H1 (cell line): ENCODE results near the gene PPARA. TPM values are rescaled to one million over a fixed set of nuclear protein-coding genes. Genes with fewer than 3 reads are reported as not detected.

Experiments
- CTCF ChIA-PET: fragments of 300-600 bp; sonication (Branson Sonifier 250); formaldehyde crosslinking; loops from one replicate; lab custom pipeline; 2021; ENCODE audit not compliant: partially characterized antibody; lab: Charles Lee
- POLR2A ChIA-PET: fragments of 300-600 bp; sonication (Branson Sonifier 250); formaldehyde crosslinking; loops from one replicate; lab custom pipeline; 2021; ENCODE audit warnings: inconsistent platforms; ENCODE audit not compliant: partially characterized antibody; lab: Charles Lee
- DNase-seq, 2 experiments: peaks; one replicate each; pipeline versions ENCODE4 v3.0.0 to v3.0.0-alpha.2; 2010 to 2022; ENCODE audit warnings: low spot score in 2 of 2, low read depth in 1 of 2, mixed read lengths in 1 of 2
- FAIRE-seq: peaks from 2 replicates; lab custom pipeline; 2011; peaks lifted over from hg19 to GRCh38; lab: Jason Lieb, UNC
- H2AFZ ChIP-seq: 2 replicates; pipeline ENCODE4 v1.8.1; 2012; ENCODE audit warnings: low read length, inconsistent platforms
- H2AK5ac ChIP-seq: 2 replicates; pipeline ENCODE4 v1.6.1; 2013; ENCODE audit warnings: low read depth, low read length
- H2BK120ac ChIP-seq: replicated peaks from 2 replicates; pipeline ENCODE3; 2013; ENCODE audit warnings: low read depth, low read length, inconsistent platforms
- H2BK12ac ChIP-seq: 2 replicates; pipeline ENCODE4 v1.6.1; 2013; ENCODE audit warnings: low read depth, low read length
- H2BK15ac ChIP-seq: 2 replicates; pipeline ENCODE4 v1.6.1; 2013; ENCODE audit warnings: low read length
- H2BK20ac ChIP-seq: 2 replicates; pipeline ENCODE4 v1.6.1; 2013; ENCODE audit warnings: low read length
- H2BK5ac ChIP-seq: 2 replicates; pipeline ENCODE4 v1.6.1; 2013; ENCODE audit warnings: low read depth, low read length
- H3K14ac ChIP-seq: 2 replicates; pipeline ENCODE4 v1.6.1; 2013; ENCODE audit warnings: inconsistent platforms; ENCODE audit not compliant: insufficient read length
- H3K18ac ChIP-seq: 2 replicates; pipeline ENCODE4 v1.6.1; 2013; ENCODE audit warnings: low read length; ENCODE audit errors: extremely low read depth
- H3K23ac ChIP-seq: 2 replicates; pipeline ENCODE4 v1.6.1; 2013; ENCODE audit warnings: inconsistent platforms; ENCODE audit not compliant: insufficient read length
- H3K23me2 ChIP-seq: 2 replicates; pipeline ENCODE4 v1.6.1; 2013; ENCODE audit warnings: low read depth, low read length
- H3K27ac ChIP-seq: 2 replicates; pipeline ENCODE4 v1.6.1; 2011; ENCODE audit warnings: low read depth, low read length, inconsistent platforms
- H3K27me3 ChIP-seq, 4 experiments: replicated peaks in 1 of 4; 1 replicate in 1 of 4; 2 replicates in 3 of 4; pipeline versions ENCODE4 v1.6.1 to v1.8.1; 2011 to 2013; ENCODE audit warnings: low read length in 3 of 4, mild to moderate bottlenecking in 3 of 4, inconsistent platforms in 2 of 4, mixed read lengths in 2 of 4, moderate library complexity in 1 of 4; ENCODE audit not compliant: control insufficient read depth in 3 of 4, insufficient read depth in 3 of 4; ENCODE audit errors: extremely low read depth in 1 of 4
- H3K36me3 ChIP-seq, 4 experiments: 2 replicates each; pipeline versions ENCODE4 v1.6.1 to v1.8.1; 2011 to 2013; ENCODE audit warnings: mild to moderate bottlenecking in 4 of 4, low read length in 3 of 4, moderate library complexity in 2 of 4, control low read depth in 1 of 4, inconsistent platforms in 1 of 4; ENCODE audit not compliant: insufficient read depth in 4 of 4, control insufficient read depth in 2 of 4
- H3K4ac ChIP-seq: replicated peaks from 2 replicates; pipeline ENCODE3; 2013; ENCODE audit warnings: low read length, low read depth, mixed read lengths, inconsistent platforms; ENCODE audit not compliant: insufficient read length
- H3K4me1 ChIP-seq, 4 experiments: replicated peaks in 1 of 4; 1 replicate in 1 of 4; 2 replicates in 3 of 4; pipeline versions ENCODE4 v1.6.1 to v1.8.1; 2011 to 2013; ENCODE audit warnings: low read length in 3 of 4, inconsistent platforms in 2 of 4, mixed read lengths in 1 of 4; ENCODE audit not compliant: insufficient read depth in 4 of 4, control insufficient read depth in 3 of 4
- H3K4me2 ChIP-seq, 2 experiments: 2 replicates each; pipeline versions ENCODE4 v1.6.1 to v1.8.1; 2011 to 2013; ENCODE audit warnings: low read depth in 2 of 2, low read length in 2 of 2, control low read depth in 1 of 2, inconsistent platforms in 1 of 2, mild to moderate bottlenecking in 1 of 2; ENCODE audit not compliant: insufficient read depth in 1 of 2
- H3K4me3 ChIP-seq, 4 experiments: fragments of 200-600, 300-600 bp in 1 of 4; sonication (generic), shearing (Covaris generic), sonication (Bioruptor Twin) in 1 of 4; 2 replicates each; pipeline versions ENCODE4 v1.5.1 to v1.8.1; 2011 to 2016; ENCODE audit warnings: low read length in 4 of 4, low read depth in 3 of 4, control low read depth in 2 of 4, inconsistent platforms in 2 of 4, mild to moderate bottlenecking in 2 of 4, mixed read lengths in 1 of 4, moderate library complexity in 1 of 4; ENCODE audit not compliant: insufficient read depth in 2 of 4; ENCODE audit errors: extremely low read depth in 1 of 4
- H3K56ac ChIP-seq: replicated peaks from 2 replicates; pipeline ENCODE3; 2013; ENCODE audit warnings: low read depth, mild to moderate bottlenecking, mixed read lengths, low read length, inconsistent platforms; ENCODE audit not compliant: insufficient read length
- H3K79me1 ChIP-seq: 2 replicates; pipeline ENCODE4 v1.6.1; 2013; ENCODE audit warnings: low read depth, low read length, control low read depth
- H3K79me2 ChIP-seq, 2 experiments: 2 replicates each; pipeline versions ENCODE4 v1.6.1 to v1.8.1; 2012 to 2013; ENCODE audit warnings: low read length in 2 of 2, mild to moderate bottlenecking in 2 of 2, inconsistent platforms in 1 of 2; ENCODE audit not compliant: insufficient read depth in 2 of 2, control insufficient read depth in 1 of 2
- H3K9ac ChIP-seq, 4 experiments: replicated peaks in 1 of 4; 1 replicate in 1 of 4; 2 replicates in 3 of 4; pipeline versions ENCODE4 v1.6.1 to v1.8.1; 2011 to 2013; ENCODE audit warnings: low read depth in 3 of 4, low read length in 3 of 4, control low read depth in 2 of 4, mild to moderate bottlenecking in 2 of 4, moderate library complexity in 2 of 4, inconsistent platforms in 1 of 4; ENCODE audit errors: extremely low read depth in 1 of 4
- H3K9me3 ChIP-seq, 2 experiments: 2 replicates each; pipeline versions ENCODE4 v1.6.1 to v1.8.1; 2012 to 2013; ENCODE audit warnings: mild to moderate bottlenecking in 2 of 2, moderate library complexity in 2 of 2, control low read depth in 1 of 2, inconsistent platforms in 1 of 2, low read depth in 1 of 2, low read length in 1 of 2, mixed read lengths in 1 of 2; ENCODE audit not compliant: insufficient read depth in 2 of 2
- H4K20me1 ChIP-seq, 2 experiments: replicated peaks in 1 of 2; 2 replicates each; pipeline versions ENCODE3 to v1.8.1; 2011 to 2013; ENCODE audit warnings: inconsistent platforms in 2 of 2, low read length in 2 of 2, mild to moderate bottlenecking in 1 of 2; ENCODE audit not compliant: insufficient read depth in 2 of 2, control insufficient read depth in 1 of 2
- H4K5ac ChIP-seq: 2 replicates; pipeline ENCODE4 v1.6.1; 2013; ENCODE audit warnings: low read length, low read depth, mixed read lengths, inconsistent platforms; ENCODE audit not compliant: insufficient read length
- H4K8ac ChIP-seq: 2 replicates; pipeline ENCODE4 v1.8.0; 2013; ENCODE audit warnings: mild to moderate bottlenecking, moderate library complexity, low read length, inconsistent platforms; ENCODE audit not compliant: insufficient read depth; ENCODE audit errors: extremely low read depth
- H4K91ac ChIP-seq: replicated peaks from 2 replicates; pipeline ENCODE3; 2013; ENCODE audit warnings: low read length, mixed read lengths, inconsistent platforms; ENCODE audit not compliant: insufficient read length
- CTBP2 ChIP-seq: IDR thresholded peaks from 2 replicates; pipeline ENCODE4 v1.7.0; 2011; ENCODE audit warnings: borderline replicate concordance, mild to moderate bottlenecking, moderate library complexity, mixed read lengths, low read length; ENCODE audit not compliant: insufficient read depth, insufficient read length
- YY1 ChIP-seq: IDR thresholded peaks from 2 replicates; pipeline ENCODE4 v1.6.1; 2011; ENCODE audit warnings: low read depth, mild to moderate bottlenecking, low read length
- WGBS, 2 experiments: shearing (Covaris generic) in 1 of 2; methylation state at CpG; one replicate each; pipeline versions ENCODE4 v1.1.6 to v1.1.7; 2013 to 2015; ENCODE audit warnings: low lambda C conversion rate in 2 of 2, mixed read lengths in 2 of 2, inconsistent platforms in 1 of 2, low coverage in 1 of 2, missing lambda C conversion rate in 1 of 2; ENCODE audit not compliant: insufficient replicate concordance in 2 of 2, insufficient coverage in 1 of 2, insufficient read length in 1 of 2; ENCODE audit errors: extremely low coverage in 1 of 2, missing lambda C conversion rate in 1 of 2; 5-methylcytosine and 5-hydroxymethylcytosine counted together
- polyA plus RNA-seq, 7 experiments: library from polyadenylated mRNA; depleted of rRNA in 3 of 7; stranded (reverse) in 5 of 7; unstranded in 2 of 7; fragments of >200 nt in 5 of 7; fragments of 200-250 nt in 2 of 7; gene quantifications; 1 replicate in 5 of 7; 2 replicates in 1 of 7; 4 replicates in 1 of 7; pipeline versions ENCODE4 v1.2.1 to v1.2.3, GENCODE V29; 2011 to 2013; ENCODE audit warnings: missing spikeins in 2 of 7, mixed read lengths in 2 of 7
- total RNA-seq: library from RNA; stranded (reverse); fragmentation: NEBNext Ultra II Directional; extraction: Animal tissue kit (Norgen Biotek cat#: 25700); gene quantifications from 2 replicates; pipeline ENCODE4 v1.2.1, GENCODE V29; 2021

PPARA gene
- total and polyA plus RNA-seq, 2 of the 8 experiments (the other 6 are each of a cell fraction or from before 2014, with no cell fraction given), result 3.1 to 8.2 TPM

GRCh38 chr22:46104170-46104880 lies 46.0 kb upstream of the PPARA start:
- no peaks in the 10 kb centered on the region for H4K20me1 ChIP-seq
- FAIRE-seq, result no peak
- H2BK12ac ChIP-seq, result no peak overlapping the region

More at GRCh38 chr22:46104170-46104880, 46.0 kb upstream of the PPARA start:
- Histone ChIP-seq H3K4me2 (no peak overlapping the region), H3K4me3 (no peak overlapping the region), H3K23ac (no peak overlapping the region), H3K4me1 (no peaks in the 10 kb centered on the region; a peak in 2 of 7 replicates), H3K56ac (no peak overlapping the region), H3K36me3 (no peaks in the 10 kb centered on the region), H2AK5ac (no peak overlapping the region), H2AFZ (no peak overlapping the region), H3K27ac (no peak overlapping the region), H3K79me1 (no peaks in the 10 kb centered on the region), H4K91ac (no peak overlapping the region), H3K4ac (no peak overlapping the region), H3K18ac (no peak overlapping the region), H2BK5ac (no peak overlapping the region), H3K9ac (no peak overlapping the region), H3K79me2 (no peaks in the 10 kb centered on the region), H2BK120ac (no peak overlapping the region), H4K5ac (no peak overlapping the region), H2BK15ac (no peak overlapping the region), H3K14ac (no peak overlapping the region), H4K8ac (peak overlapping the region; percentile 51; the same call in 1 of the 2 replicates), H3K23me2 (no peaks in the 10 kb centered on the region), H2BK20ac (no peak overlapping the region), H3K9me3 (no peaks in the 10 kb centered on the region), H3K27me3 (no peaks in the 10 kb centered on the region)
- CTCF ChIA-PET, result interaction anchor here (1.0 kb wide), 1 partner anchor 17 kb away, joined by 3 read pairs; no protein-coding TSS in a partner anchor
- WGBS, 2 experiments, result 94% methylated on average over 27 of the region's 40 CpGs; no CpG with 5 or more reads in 1 of the 2 experiments
- POLR2A ChIA-PET, result no interaction called here
- no peak for DNase-seq
- TF ChIP-seq YY1, result peak; percentile 93
- TF ChIP-seq CTBP2, result no peak
